GM12892 (cell line): ENCODE data around the gene IL1RN.
"Not testable (repeated sequence)": the region's sequence is repeated elsewhere in the genome, so short reads cannot be mapped to it uniquely, and the experiment has no call there.

ENCODE experiments used
- DNase-seq: peaks from one replicate; pipeline ENCODE4 v3.0.0; 2011; ENCODE audit not compliant: insufficient read length
- FAIRE-seq: peaks from 2 replicates; lab custom pipeline; 2011; peaks lifted over from hg19 to GRCh38; lab: Jason Lieb, UNC
- POLR2A ChIP-seq: IDR thresholded peaks from 2 replicates; pipeline ENCODE4 v1.6.1; 2011; ENCODE audit warnings: low read depth, low read length, control low read depth
- POLR2AphosphoS5 ChIP-seq: IDR thresholded peaks from 2 replicates; pipeline ENCODE4 v1.6.1; 2011; ENCODE audit warnings: low read depth, low read length, control low read depth
- TAF1 ChIP-seq: IDR thresholded peaks from 2 replicates; pipeline ENCODE4 v1.6.1; 2011; ENCODE audit warnings: low read depth, mild to moderate bottlenecking, control low read depth, low read length, borderline replicate concordance

The IL1RN gene

DNA sequence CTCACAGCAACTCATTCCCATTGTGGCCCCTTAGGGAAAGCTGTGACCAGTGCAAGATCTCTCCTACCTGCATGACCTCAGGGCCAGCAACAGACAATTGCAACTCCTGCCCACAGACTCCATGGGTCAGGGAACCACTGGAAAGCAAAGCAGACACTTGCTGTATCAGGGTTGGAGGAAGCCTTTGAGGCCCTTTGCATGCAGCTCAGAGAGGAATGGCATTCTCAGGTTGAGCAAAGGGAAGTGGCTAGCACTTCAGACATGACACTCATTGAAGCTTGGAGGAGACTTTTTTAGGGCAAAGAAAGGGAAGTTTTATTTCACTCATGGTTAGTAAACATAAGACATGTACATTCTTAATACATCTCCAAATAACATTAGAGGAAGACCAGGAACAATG is 37.5 kb upstream of the IL1RN start:
- no peak for DNase-seq
- peak; percentile 80 for FAIRE-seq
- TF ChIP-seq POLR2A (peak; percentile 38; the same call in 1 of the 2 replicates), POLR2AphosphoS5 (0 out of 2 replicates have a peak, but pooled peaks have one; percentile 28), TAF1 (no peak)

DNA sequence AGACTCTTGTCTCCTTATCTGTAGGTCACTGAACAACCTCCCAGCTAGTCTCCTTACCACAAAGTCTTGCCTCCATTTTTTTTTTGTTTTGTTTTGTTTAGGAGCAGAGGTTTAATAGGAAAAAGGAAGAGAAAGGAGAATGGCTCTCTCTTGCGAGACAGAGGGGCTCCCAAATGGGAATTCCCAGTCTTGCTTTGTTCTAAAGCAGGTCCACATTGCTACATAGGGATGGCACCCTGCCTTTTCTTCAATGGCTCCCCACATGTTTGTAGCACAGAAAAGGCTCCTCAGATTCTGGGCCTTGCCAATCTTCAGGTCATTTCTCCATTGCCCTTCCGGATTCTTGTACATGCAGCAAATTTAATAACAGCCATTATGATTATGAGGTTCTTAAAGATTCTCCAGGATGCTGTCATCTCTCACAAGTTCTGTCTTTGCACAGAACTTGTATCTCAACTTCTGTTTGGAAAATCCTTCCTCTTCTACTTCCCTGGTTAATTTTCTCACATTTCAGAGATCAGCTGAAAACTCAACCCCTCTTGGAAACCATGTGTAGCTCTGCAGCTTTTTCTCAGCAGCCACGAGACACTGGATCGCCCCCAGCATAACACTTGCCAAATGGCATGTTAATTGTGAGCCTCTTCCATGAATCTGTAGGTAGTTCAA is 36.0 kb upstream of the IL1RN start:
- no peak for TF ChIP-seq TAF1
- no peak for TF ChIP-seq POLR2AphosphoS5
- TF ChIP-seq POLR2A = no peak
- FAIRE-seq (no peak), DNase-seq (no peak)

DNA sequence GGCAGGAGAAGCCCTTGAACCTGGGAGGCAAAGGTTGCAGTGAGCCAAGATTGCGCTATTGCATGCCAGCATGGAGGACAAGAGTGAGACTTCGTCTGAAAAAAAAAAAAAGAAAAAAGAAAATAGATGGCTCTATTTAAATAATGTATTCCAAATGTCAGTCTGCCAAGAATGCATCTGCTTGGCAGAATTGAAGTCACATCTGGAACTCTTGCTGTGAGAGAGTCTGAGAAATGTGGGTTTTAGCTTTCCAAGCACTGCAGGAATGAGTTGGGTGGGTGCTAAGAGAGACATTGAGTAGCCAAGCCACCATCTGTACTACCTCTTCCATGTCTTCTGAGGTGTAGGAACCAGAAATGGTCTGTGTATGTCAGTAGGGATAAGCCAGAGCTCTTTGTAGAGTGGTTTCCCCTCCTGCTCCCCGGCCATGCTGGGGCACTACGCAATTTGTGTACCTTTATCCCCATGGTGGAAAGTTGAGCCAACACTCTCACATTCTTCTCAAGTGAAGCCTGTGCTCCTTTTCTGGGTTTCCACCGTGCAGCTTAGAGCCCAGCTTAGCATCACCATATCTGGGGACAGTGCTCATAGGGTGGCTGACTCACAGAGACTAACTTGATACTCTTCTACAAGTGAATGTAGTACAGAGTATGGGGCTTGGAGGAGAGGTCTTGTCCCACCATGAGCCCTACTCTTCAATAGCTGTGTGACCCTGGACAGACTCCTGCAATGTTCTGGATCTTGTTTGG is 34.4 kb upstream of the IL1RN start:
- TF ChIP-seq POLR2AphosphoS5 = no peak
- no peak for TF ChIP-seq TAF1
- TF ChIP-seq POLR2A = no peak
- FAIRE-seq (no peak), DNase-seq (no peak)

DNA sequence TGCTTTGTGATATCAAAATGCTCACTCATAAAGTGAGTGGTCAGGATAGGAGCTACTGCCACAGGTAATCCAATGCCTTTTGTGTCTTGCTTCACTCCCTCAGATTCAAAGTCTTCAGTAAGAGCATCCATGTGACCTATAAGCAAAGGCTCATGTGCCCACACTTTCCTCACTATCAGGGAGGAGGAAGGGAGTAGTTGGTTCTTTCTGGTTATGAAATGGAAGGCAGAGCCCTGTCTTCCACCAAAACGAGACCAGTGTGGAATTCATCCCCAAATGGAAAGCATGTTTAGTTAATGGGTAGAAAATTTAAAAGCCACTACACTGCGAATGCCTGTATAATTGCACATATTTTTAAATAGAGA is 33.8 kb upstream of the IL1RN start:
- FAIRE-seq (no peak), DNase-seq (no peak)
- TF ChIP-seq TAF1 = no peak
- no peak for TF ChIP-seq POLR2A
- TF ChIP-seq POLR2AphosphoS5 = no peak

DNA sequence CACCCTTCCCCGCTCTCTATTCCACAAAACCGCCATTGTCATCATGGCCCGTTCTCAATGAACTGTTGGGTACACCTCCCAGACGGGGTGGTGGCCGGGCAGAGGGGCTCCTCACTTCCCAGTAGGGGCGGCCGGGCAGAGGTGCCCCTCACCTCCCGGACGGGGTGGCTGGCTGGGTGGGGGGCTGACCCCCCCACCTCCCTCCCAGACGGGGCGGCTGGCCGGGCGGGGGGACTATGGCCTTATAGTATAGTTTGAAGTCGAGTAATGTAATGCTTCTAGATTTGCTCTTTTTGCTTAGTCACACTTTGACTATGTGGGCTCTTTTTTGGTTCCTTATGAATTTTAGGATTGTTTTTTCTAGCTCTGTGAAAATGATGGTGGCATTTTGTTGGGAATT is 31.1 kb upstream of the IL1RN start:
- not testable (repeated sequence) for FAIRE-seq, DNase-seq

DNA sequence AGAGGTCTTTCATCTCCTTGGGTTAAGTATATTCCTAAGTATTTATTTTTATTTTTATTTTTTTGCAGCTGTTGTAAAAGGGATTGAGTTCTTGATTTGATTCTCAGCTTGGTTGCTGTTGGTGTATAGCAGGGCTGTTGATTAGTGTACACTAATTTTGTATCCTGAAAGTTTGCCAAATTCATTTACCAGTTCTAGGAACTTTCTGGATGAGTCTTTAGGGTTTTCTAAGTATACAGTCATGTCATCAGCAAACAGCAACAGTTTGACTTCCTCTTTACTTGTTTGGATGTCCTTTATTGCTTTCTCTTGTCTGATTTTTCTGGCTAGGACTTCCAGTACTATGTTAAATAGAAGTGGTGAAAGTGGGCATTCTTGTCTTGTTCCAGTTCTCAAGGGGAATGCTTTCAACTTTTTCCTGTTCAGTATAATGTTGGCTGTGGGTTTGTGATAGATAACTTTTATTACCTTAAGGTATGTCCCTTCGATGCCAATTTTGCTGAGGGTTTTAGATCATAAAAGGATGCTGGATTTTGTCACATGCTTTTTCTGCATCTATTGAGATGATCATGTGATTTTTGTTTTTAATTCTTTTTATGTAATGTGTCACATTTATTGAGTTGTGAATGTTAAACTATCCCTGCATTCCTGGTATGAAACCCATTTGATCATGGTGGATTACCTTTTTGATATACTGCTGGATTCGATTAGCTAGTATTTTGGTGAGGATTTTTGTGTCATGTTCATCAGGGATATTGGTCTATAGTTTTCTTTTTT is 30.4 kb upstream of the IL1RN start:
- not testable (repeated sequence) for FAIRE-seq, DNase-seq

DNA sequence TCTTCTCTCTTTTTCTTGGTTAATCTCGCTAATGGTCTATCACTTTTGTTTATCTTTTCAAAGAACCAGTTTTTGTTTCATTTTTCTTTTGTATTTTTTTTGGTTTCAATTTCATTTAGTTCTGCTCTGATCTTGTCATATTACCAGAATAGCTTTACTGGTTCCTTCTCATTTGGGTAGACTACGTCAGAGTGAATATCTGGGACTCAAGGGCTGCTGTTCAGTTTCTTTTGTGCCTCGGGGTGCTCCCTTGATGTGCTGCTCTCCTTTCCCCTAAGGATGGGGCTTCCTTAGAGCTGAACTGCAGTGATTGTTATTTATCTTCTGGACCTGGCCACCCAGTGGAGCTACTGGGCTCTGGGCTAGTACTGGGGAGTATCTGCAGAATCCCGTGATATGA is 29.4 kb upstream of the IL1RN start:
- DNase-seq = no peak
- FAIRE-seq = peak; percentile 56
- no peak for TF ChIP-seq POLR2AphosphoS5
- TF ChIP-seq POLR2A = no peak
- no peak for TF ChIP-seq TAF1

DNA sequence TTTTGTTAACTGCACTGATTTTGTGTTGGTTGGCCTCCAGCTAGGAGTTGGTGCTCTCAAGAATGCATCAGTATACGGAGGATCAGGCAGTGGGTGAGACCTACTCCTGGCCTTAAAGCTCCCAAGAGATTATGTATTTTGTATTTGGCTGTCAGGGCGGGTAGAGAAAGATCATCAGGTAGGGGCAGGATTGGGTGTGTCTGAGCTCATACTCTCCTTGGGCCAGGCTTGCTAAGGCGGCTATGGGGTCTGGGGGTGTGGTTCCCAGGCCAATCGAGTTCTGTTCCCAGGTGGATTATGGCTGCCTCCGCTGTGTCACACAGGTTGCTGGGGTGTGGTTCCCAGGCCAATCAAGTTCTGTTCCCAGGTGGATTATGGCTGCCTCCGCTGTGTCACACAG is 28.9 kb upstream of the IL1RN start:
- no peak for TF ChIP-seq TAF1
- TF ChIP-seq POLR2A = no peak
- no peak for TF ChIP-seq POLR2AphosphoS5
- FAIRE-seq (no peak), DNase-seq (no peak)

DNA sequence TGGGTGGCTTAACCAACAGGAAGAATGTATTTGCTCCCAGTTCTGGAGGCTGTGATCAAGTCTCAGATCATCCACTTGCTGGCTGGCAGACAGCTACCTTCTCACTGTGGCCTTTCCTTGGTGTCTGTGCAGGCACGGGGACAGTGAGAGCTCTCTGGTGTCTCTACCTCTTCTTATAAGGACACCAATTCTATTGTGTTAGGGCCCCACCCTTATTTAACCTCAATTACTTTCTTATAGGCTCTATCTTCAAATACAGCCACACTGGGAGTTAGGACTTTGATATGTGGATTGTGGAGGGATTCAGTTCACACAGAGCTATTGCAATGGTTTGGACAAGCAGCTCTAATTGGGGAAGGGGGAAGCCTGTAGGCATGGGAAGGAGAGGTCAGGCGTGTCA is 25.3 kb upstream of the IL1RN start:
- DNase-seq (no peak), FAIRE-seq (no peak)
- no peak for TF ChIP-seq TAF1
- TF ChIP-seq POLR2AphosphoS5 = no peak
- no peak for TF ChIP-seq POLR2A

DNA sequence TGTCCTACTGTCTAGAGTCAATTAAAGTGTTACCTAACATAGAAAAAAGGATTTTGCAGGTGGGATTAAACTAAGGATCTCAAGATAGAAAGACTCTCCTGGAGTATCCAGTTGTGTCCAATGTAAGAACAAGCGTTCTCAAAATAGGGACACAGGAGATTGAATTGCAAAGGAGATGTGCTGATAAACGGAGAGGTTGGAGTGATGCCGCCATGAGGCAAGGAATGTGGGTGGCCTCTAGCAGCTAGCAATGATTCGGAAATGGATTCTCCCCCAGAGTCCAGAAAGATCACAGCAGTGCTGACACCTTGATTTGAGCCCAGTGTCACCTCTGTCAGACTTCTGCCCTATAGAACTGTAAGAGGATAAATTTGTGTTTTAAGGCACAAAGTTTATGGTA is 24.1 kb upstream of the IL1RN start:
- TF ChIP-seq POLR2AphosphoS5 (no peak), POLR2A (no peak), TAF1 (no peak)
- no peak for FAIRE-seq

DNA sequence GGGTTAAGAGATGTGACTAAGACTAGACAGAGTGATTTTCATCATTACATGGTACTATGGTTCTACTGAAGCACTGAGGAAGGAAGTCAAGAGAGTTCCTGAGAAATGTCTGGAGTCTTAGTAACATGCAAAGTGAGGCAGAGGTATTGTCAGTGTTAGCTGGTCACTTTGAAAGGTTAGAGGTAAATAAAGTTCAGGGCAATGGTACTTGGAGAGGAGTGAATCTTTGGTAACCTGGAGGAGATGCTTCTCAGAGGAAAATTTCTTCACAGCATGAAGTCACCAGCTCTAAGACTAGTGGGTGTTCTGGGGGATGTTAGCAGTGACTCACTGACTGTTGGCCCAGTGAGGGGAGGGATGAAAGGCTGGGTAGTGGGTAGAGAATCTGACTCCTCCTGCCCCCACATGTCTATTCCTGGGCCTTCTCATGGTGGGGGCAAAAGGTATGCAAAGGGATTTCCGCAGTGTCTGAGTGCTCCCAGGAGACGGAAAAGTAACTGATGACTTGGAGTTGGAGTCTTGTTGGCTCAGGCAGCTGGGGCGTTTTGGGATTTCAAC is 23.3 kb upstream of the IL1RN start:
- no peak for TF ChIP-seq TAF1
- TF ChIP-seq POLR2AphosphoS5 = no peak
- TF ChIP-seq POLR2A = no peak
- no peak for DNase-seq
- FAIRE-seq = no peak

More for the DNA sequence above, 24.1 kb upstream of the IL1RN start:
- no peak for DNase-seq
